GM12891 (cell line): Measurements from ENCODE around the gene AGPAT3.

Experiments
- POLR2A ChIP-seq: IDR thresholded peaks from 2 replicates; pipeline ENCODE4 v1.6.1; 2011; ENCODE audit warnings: low read depth, low read length, control low read depth
- POLR2AphosphoS5 ChIP-seq: IDR thresholded peaks from 2 replicates; pipeline ENCODE4 v1.6.1; 2011; ENCODE audit warnings: low read depth, low read length, control low read depth

DNA sequence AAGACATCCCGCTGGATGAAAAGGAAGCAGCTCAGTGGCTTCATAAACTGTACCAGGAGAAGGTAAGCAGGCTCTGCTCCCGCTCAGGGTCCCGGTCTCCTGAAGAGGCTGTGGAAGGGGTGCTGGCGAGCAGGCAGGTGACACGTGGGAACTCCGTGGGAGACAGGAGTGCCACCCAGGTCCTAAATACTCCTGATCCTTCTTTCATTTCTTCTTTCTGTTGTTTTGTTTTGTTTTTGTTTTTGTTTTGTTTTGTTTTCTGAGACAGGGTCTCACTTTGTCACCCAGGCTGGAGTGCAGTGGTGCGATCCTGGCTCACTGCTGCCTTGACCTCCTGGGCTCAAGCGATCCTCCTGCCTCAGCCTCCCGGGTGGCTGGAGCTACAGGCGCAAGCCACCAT lies 113.0 kb downstream of the AGPAT3 start:
- no peak for TF ChIP-seq POLR2AphosphoS5
- no peak for TF ChIP-seq POLR2A
